Measurements from ENCODE around the gene HOXD4. TPM values are rescaled to one million over a fixed set of nuclear protein-coding genes. Genes with fewer than 3 reads are reported as not detected.

HOXD4 gene
- total and polyA plus RNA-seq, 2 of the 4 experiments (the other 2 are of a cell fraction): not detected

DNA sequence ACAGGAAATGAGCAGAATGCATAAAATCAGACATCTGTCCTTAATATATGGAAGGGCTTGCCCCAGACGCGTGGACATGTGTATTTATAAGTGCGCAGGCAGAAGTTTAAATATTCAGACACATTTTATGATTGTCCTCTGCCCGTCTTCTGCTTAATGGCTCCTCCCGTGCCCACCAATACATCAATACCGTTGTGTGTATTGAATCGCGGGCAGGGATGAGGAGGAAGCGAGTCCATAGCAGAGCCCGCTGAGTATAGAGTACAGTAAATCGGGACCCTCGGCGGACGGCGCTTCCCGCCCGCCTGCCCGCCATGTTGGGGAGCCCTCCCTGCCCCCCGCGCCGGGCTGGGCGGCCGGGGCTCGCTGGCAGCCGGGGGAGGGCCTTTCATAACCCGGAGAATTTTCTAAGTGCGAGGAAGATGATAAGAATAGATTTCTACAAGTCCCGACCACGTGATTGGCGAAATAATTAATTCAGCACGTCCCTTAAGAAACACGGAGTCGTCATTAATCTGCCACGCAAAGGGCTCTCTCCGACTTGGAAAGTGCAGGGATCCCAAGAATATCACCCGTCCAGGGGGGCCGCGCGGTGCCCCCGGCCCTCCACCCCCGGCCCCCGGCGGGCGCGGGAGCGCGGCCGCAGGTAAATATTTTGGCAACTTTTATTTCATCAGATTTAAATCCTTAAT, 5.6 kb downstream of the HOXD4 start, which contains the start of gene HOXD3:
TSS of gene HOXD3 (plus strand) at position 501 of the 692 bp plus-strand sequence. CDS start 11,808 bp downstream, outside the sequence.
- H3K14ac ChIP-seq (replicated peaks; ENCODE audit: low read depth, low read length): no peak within 1 kb of the TSS
- in situ Hi-C loops (cut with MboI; ENCODE audit: low sequenced_read_pairs): no loop called here
- ChIA-PET CTCF (no interaction called here), POLR2A (ENCODE audit: unreplicated experiment) (no interaction called here)
- H3K9me1 ChIP-seq (ENCODE audit: insufficient read depth, low read length): no peaks in the 10 kb centered on the region
- H3K4me1 ChIP-seq (ENCODE audit: control insufficient read depth, insufficient read depth, low read length): no peaks in the 10 kb centered on the region
- no peak within 1 kb of the TSS for H3K9ac ChIP-seq (ENCODE audit: low read depth, low read length)
- H4K20me1 ChIP-seq (ENCODE audit: insufficient read depth, low read length): no peaks in the 10 kb centered on the region
- H3K9me3 ChIP-seq (ENCODE audit: control insufficient read depth, insufficient read depth, low read length): peaks cover 13% of the 10 kb centered on the region
- no peak within 1 kb of the TSS for H4K5ac ChIP-seq (ENCODE audit: low read depth, low read length)
- H3K4ac ChIP-seq (ENCODE audit: low read depth, low read length): no peak within 1 kb of the TSS
- H2AK9ac ChIP-seq (replicated peaks; ENCODE audit: low read depth, low read length, poor library complexity): no peak within 1 kb of the TSS
- no TSS peak for BruUV-seq (replicated peaks)
- TF ChIP-seq NFE2L2 (IDR thresholded peaks at IDR 0.05; ENCODE audit: low read depth, low read length): no peak
- no peak for TF ChIP-seq CHD1 (IDR thresholded peaks at IDR 0.05; ENCODE audit: low read depth, low read length)
- TF ChIP-seq, protein P1, sequence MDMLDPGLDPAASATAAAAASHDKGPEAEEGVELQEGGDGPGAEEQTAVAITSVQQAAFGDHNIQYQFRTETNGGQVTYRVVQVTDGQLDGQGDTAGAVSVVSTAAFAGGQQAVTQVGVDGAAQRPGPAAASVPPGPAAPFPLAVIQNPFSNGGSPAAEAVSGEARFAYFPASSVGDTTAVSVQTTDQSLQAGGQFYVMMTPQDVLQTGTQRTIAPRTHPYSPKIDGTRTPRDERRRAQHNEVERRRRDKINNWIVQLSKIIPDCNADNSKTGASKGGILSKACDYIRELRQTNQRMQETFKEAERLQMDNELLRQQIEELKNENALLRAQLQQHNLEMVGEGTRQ (IDR thresholded peaks at IDR 0.05; ENCODE audit: low read depth, low read length): no peak
- TF ChIP-seq, protein P2, sequence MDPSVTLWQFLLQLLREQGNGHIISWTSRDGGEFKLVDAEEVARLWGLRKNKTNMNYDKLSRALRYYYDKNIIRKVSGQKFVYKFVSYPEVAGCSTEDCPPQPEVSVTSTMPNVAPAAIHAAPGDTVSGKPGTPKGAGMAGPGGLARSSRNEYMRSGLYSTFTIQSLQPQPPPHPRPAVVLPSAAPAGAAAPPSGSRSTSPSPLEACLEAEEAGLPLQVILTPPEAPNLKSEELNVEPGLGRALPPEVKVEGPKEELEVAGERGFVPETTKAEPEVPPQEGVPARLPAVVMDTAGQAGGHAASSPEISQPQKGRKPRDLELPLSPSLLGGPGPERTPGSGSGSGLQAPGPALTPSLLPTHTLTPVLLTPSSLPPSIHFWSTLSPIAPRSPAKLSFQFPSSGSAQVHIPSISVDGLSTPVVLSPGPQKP (IDR thresholded peaks at IDR 0.05; ENCODE audit: borderline replicate concordance, low read depth, low read length): no peak
- no peak for TF ChIP-seq RAD21 (IDR thresholded peaks at IDR 0.05; ENCODE audit: low read length)
- no peak for TF ChIP-seq BHLHE40 (IDR thresholded peaks at IDR 0.05; ENCODE audit: low read depth, low read length)
- no peak for TF ChIP-seq MAFK (IDR thresholded peaks at IDR 0.05; ENCODE audit: low read depth, low read length)
- TF ChIP-seq RFX5 (IDR thresholded peaks at IDR 0.05; ENCODE audit: low read depth, low read length): no peak
- TF ChIP-seq POLR2A (IDR thresholded peaks at IDR 0.05; ENCODE audit: low read depth, low read length): no peak
- TF ChIP-seq MAZ (IDR thresholded peaks at IDR 0.05; ENCODE audit: borderline replicate concordance, low read depth, low read length): no peak
- no peak for TF ChIP-seq RCOR1 (IDR thresholded peaks at IDR 0.05; ENCODE audit: insufficient replicate concordance, low read length)
- no peak for TF ChIP-seq SMC3 (IDR thresholded peaks at IDR 0.05; ENCODE audit: low read depth, low read length)
- TF ChIP-seq, protein P3, sequence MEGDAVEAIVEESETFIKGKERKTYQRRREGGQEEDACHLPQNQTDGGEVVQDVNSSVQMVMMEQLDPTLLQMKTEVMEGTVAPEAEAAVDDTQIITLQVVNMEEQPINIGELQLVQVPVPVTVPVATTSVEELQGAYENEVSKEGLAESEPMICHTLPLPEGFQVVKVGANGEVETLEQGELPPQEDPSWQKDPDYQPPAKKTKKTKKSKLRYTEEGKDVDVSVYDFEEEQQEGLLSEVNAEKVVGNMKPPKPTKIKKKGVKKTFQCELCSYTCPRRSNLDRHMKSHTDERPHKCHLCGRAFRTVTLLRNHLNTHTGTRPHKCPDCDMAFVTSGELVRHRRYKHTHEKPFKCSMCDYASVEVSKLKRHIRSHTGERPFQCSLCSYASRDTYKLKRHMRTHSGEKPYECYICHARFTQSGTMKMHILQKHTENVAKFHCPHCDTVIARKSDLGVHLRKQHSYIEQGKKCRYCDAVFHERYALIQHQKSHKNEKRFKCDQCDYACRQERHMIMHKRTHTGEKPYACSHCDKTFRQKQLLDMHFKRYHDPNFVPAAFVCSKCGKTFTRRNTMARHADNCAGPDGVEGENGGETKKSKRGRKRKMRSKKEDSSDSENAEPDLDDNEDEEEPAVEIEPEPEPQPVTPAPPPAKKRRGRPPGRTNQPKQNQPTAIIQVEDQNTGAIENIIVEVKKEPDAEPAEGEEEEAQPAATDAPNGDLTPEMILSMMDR (conservative IDR thresholded peaks at IDR 0.05; ENCODE audit: low read depth, low read length): no peak
- no peak for TF ChIP-seq MXI1 (IDR thresholded peaks at IDR 0.05; ENCODE audit: borderline replicate concordance, low read depth, low read length)
- no peak for TF ChIP-seq FOS (IDR thresholded peaks at IDR 0.05; ENCODE audit: low read depth, low read length)
- TF ChIP-seq CEBPB (IDR thresholded peaks at IDR 0.05; ENCODE audit: low read depth, low read length): no peak
- H2AFZ ChIP-seq (replicated peaks; ENCODE audit: low read length, poor library complexity): no peak within 1 kb of the TSS
- H2BK20ac ChIP-seq (ENCODE audit: low read depth, low read length): no peak within 1 kb of the TSS
- no peak within 1 kb of the TSS for H4K8ac ChIP-seq (ENCODE audit: low read depth in 2 of 2, low read length in 2 of 2)
- no peak within 1 kb of the TSS for H2AK5ac ChIP-seq (ENCODE audit: low read depth, low read length)
- ATAC-seq (ENCODE audit: low read depth): no peak
- no peak within 1 kb of the TSS for H3K56ac ChIP-seq (ENCODE audit: extremely low read depth, insufficient read depth, low read length)
- H3K36me3 ChIP-seq (ENCODE audit: control insufficient read depth, insufficient read depth, low read length): no peaks in the 10 kb centered on the region
- H3K4me2 ChIP-seq (ENCODE audit: low read depth, low read length): no peak within 1 kb of the TSS; the same call in 1 of the 2 replicates
- no peak within 1 kb of the TSS for H2BK15ac ChIP-seq (ENCODE audit: low read depth, low read length)
- H4K91ac ChIP-seq (ENCODE audit: insufficient read depth, low read depth, low read length): no peak within 1 kb of the TSS
- H3K4me3 ChIP-seq (ENCODE audit: insufficient read depth, low read depth, low read length): no peak within 1 kb of the TSS
- no peak within 1 kb of the TSS for H3K27ac ChIP-seq (ENCODE audit: insufficient read depth, low read length)
- dilution Hi-C loops (cut with HindIII; ENCODE audit: low sequenced_read_pairs, unreplicated experiment): no loop called here
- intact Hi-C loops (cut with micrococcal nuclease): no loop called here
- peaks cover 91% of the 10 kb centered on the region for H3K27me3 ChIP-seq (ENCODE audit: control insufficient read depth, insufficient read depth, low read length)
- no peak within 1 kb of the TSS for H2BK120ac ChIP-seq (ENCODE audit: low read depth, low read length)
- no peaks in the 10 kb centered on the region for H3K79me1 ChIP-seq (ENCODE audit: low read depth in 1 of 2, low read length in 2 of 2)
- WGBS, 2 experiments (ENCODE audit: extremely low coverage in 2 of 2, insufficient read length in 1 of 2): 0% methylated on average over 8 of the region's 48 CpGs; no CpG with 5 or more reads in 1 of the 2 experiments
- DNase-seq: no peak
- H3K23ac ChIP-seq (ENCODE audit: low read depth, low read length): no peak within 1 kb of the TSS
- no peak within 1 kb of the TSS for H3K18ac ChIP-seq (ENCODE audit: low read depth, low read length)
- no peak within 1 kb of the TSS for H2BK5ac ChIP-seq (ENCODE audit: low read depth, low read length, poor library complexity, severe bottlenecking)
